Activated CD8-positive, alpha-beta T cell treated with anti-CD3 and anti-CD28 coated beads for 36 hours (primary cell): Measurements from ENCODE around the gene AKNA. TPM values are rescaled to one million over a fixed set of nuclear protein-coding genes. Genes with fewer than 3 reads are reported as not detected.

ENCODE experiments used
- ATAC-seq: fragments of 200-7000 bp; cut with Tn5 transposase; one replicate; pipeline ENCODE4 v1.10.0; 2021; ENCODE audit warnings: mild to moderate bottlenecking, moderate library complexity
- CTCF ChIA-PET: fragments of 350-600 bp; sonication (Branson Sonifier 250); formaldehyde crosslinking; loops from one replicate; lab custom pipeline; 2021; ENCODE audit warnings: antibody characterized with exemption; lab: Charles Lee
- POLR2A ChIA-PET: fragments of 350-600 bp; sonication (Branson Sonifier 250); formaldehyde crosslinking; loops from one replicate; lab custom pipeline; 2021; ENCODE audit warnings: antibody characterized with exemption; lab: Charles Lee
- DNase-seq: peaks from one replicate; pipeline ENCODE4 v3.0.0-alpha.2; 2020
- H3K27ac Mint-ChIP-seq: one replicate; pipeline ENCODE4 v1.8.0; 2021; ENCODE audit warnings: mild to moderate bottlenecking, mixed read lengths
- H3K27me3 Mint-ChIP-seq: one replicate; pipeline ENCODE4 v1.8.0; 2021; ENCODE audit warnings: mixed read lengths
- H3K36me3 Mint-ChIP-seq: one replicate; pipeline ENCODE4 v1.8.0; 2021; ENCODE audit warnings: low read depth, mixed read lengths
- H3K4me1 Mint-ChIP-seq: one replicate; pipeline ENCODE4 v1.8.0; 2021; ENCODE audit warnings: low read depth, mixed read lengths
- H3K4me3 Mint-ChIP-seq: one replicate; pipeline ENCODE4 v1.8.0; 2021; ENCODE audit warnings: mild to moderate bottlenecking, moderate library complexity, mixed read lengths
- H3K9me3 Mint-ChIP-seq: one replicate; pipeline ENCODE4 v1.8.0; 2021; ENCODE audit warnings: mixed read lengths
- intact Hi-C: fragments of 100-400 bp; cut with micrococcal nuclease; formaldehyde crosslinking; loops from one replicate; pipeline ENCODE4 v1.10.0; 2022
- total RNA-seq, 2 experiments: library from RNA; stranded (reverse); gene quantifications; one replicate each; pipeline ENCODE4 v1.2.3, GENCODE V29; 2021
- TF ChIP-seq, protein P1 (sequence below): fragments of 200-600 bp; IDR thresholded peaks from one replicate; pipeline ENCODE4 v1.8.0; 2022; ENCODE audit warnings: antibody characterized with exemption, mild to moderate bottlenecking

Gene AKNA
- total RNA-seq, 2 experiments from 2014 or later: 166 to 167 TPM

DNA sequence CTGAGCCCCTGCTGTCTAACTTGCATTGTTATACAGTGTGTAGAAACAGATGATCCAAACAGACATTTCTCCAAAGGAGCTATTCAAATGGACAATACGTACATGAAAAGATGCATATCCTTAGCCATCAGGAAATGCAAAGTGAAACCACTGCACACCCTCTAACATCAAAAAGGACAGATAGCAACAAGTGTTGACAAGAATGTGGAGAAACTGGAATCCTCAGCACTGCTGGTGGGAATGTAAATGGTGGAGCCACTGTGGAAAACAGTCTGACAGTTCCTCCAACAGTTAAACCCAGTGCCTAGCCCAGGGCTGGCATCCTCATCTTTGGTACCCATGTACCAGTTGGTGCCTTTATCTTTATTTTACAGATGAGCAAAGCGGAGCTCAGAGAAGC lies 49.6 kb downstream of the AKNA start:
- Mint-ChIP-seq H3K9me3 (peaks cover 8% of the 10 kb centered on the region), H3K4me1 (peaks cover 27% of the 10 kb centered on the region), H3K27me3 (no peaks in the 10 kb centered on the region), H3K27ac (peak overlapping the region; percentile 50), H3K36me3 (peaks cover 77% of the 10 kb centered on the region), H3K4me3 (no peak overlapping the region)
- DNase-seq (no peak), ATAC-seq (no peak)
- intact Hi-C loops: no loop called here
- ChIA-PET POLR2A (interaction anchor here (0.7 to 18.4 kb wide), 2 partner anchors 10 to 46 kb away, joined by 3 to 277 read pairs; partner anchors contain the start of gene AKNA), CTCF (interaction anchor here (0.7 to 9.9 kb wide), 8 partner anchors 9 to 67 kb away, joined by 3 to 98 read pairs (median 9); partner anchors contain the start of gene AKNA)
- TF ChIP-seq, protein P1, sequence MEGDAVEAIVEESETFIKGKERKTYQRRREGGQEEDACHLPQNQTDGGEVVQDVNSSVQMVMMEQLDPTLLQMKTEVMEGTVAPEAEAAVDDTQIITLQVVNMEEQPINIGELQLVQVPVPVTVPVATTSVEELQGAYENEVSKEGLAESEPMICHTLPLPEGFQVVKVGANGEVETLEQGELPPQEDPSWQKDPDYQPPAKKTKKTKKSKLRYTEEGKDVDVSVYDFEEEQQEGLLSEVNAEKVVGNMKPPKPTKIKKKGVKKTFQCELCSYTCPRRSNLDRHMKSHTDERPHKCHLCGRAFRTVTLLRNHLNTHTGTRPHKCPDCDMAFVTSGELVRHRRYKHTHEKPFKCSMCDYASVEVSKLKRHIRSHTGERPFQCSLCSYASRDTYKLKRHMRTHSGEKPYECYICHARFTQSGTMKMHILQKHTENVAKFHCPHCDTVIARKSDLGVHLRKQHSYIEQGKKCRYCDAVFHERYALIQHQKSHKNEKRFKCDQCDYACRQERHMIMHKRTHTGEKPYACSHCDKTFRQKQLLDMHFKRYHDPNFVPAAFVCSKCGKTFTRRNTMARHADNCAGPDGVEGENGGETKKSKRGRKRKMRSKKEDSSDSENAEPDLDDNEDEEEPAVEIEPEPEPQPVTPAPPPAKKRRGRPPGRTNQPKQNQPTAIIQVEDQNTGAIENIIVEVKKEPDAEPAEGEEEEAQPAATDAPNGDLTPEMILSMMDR: no peak

DNA sequence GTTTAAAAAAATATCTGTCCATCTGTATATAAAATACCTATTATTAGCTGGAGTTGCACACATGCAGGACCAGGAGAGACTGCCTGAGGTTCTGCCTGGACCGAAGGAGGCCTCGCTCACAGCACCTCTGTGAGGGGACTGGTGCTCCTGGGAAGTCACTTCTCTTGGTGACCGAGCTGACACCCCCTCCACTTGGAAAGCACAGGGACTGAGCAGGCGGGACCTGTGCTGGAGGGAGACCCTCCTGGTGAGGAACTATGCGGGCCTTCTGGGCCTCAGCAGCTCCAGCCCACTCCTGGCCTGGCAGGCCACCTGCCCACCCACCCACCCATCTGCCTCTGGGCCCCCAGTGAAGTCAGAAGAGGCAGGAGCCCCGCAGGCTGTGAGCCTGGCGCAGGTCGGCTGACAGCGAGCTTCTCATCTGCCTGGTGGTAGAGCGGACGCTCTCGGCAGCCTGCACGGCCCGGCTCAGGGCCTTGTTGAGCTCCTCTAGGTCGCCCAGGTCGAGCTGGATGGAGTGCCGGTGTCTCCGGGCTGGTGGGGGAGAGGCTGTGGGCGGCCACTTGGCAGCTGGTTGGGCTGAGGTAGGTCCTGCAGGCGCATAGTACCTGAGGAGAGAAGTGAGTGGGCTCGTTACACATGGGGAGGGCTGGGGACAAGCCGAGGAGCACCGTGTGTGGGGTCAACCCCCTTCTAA lies 50.9 kb downstream of the AKNA start:
- no peak overlapping the region for H3K4me3 Mint-ChIP-seq
- H3K9me3 Mint-ChIP-seq: peaks cover 8% of the 10 kb centered on the region
- POLR2A ChIA-PET: interaction anchor here (0.8 to 18.4 kb wide), 4 partner anchors 10 to 48 kb away, joined by 4 to 277 read pairs (median 4); partner anchors contain the start of gene AKNA
- TF ChIP-seq, protein P1: no peak
- peak overlapping the region; percentile 61 for H3K27ac Mint-ChIP-seq
- H3K4me1 Mint-ChIP-seq: peaks cover 32% of the 10 kb centered on the region
- DNase-seq: no peak
- intact Hi-C loops: no loop called here
- no peak for ATAC-seq
- CTCF ChIA-PET: interaction anchor here (0.6 to 9.9 kb wide), 4 partner anchors 13 to 69 kb away, joined by 3 to 98 read pairs (median 4); partner anchors contain the start of gene AKNA
- H3K36me3 Mint-ChIP-seq: peaks cover 68% of the 10 kb centered on the region
- no peaks in the 10 kb centered on the region for H3K27me3 Mint-ChIP-seq

DNA sequence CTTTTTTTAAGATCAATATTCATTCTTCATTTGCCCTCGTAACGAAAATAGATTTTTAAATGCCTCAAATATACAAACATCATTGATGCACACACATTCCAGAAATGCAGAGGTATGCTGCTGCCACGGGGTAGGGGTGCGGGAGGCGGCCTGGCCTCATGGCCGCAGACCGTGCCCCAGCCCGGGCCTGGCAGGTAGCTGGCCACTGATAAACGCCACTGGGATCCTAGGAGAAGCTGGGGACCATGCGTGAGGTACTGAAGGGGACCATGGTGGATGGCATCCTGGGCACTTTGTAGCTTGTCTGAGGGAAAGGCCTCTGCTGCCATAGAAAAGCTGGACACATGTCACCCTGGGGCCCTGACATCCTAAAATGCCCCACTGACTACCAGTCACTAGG lies 51.6 kb downstream of the AKNA start:
- ATAC-seq (no peak), DNase-seq (no peak)
- Mint-ChIP-seq H3K27ac (peak overlapping the region; percentile 55), H3K27me3 (no peaks in the 10 kb centered on the region), H3K4me3 (no peak overlapping the region), H3K9me3 (peaks cover 8% of the 10 kb centered on the region), H3K36me3 (peaks cover 61% of the 10 kb centered on the region), H3K4me1 (peaks cover 33% of the 10 kb centered on the region)
- ChIA-PET POLR2A (interaction anchor here (0.9 to 18.4 kb wide), 3 partner anchors 11 to 48 kb away, joined by 4 to 277 read pairs (median 4); partner anchors contain the start of gene AKNA), CTCF (interaction anchor here (1.3 to 9.9 kb wide), 3 partner anchors 15 to 70 kb away, joined by 3 to 98 read pairs (median 4); partner anchors contain the start of gene AKNA)
- TF ChIP-seq, protein P1: no peak
- intact Hi-C loops: no loop called here

DNA sequence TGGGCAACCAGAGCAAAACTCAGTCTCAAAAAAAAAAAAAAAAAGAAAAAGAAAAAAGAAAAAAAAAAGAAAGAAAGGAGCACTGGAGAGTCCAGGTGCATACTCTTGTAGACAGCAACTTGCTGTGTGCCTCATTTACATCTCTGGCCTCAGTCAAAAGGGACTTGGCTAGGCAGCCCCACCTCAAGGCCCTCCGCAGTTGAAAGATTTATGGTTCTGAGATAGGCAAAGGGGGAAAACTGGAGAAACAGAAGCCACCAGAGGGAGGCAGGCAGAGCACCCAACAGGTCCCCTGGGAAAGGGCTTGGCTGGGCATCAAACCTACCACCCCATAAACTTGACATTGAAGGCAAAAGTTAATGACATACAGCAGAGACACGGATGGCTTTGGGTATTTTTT lies 52.0 kb downstream of the AKNA start:
- POLR2A ChIA-PET: no interaction called here

More for the DNA sequence above, 52.0 kb downstream of the AKNA start:
- peaks cover 37% of the 10 kb centered on the region for H3K4me1 Mint-ChIP-seq
- peaks cover 8% of the 10 kb centered on the region for H3K9me3 Mint-ChIP-seq
- no peak for DNase-seq
- no peak overlapping the region for H3K27ac Mint-ChIP-seq
- H3K4me3 Mint-ChIP-seq: no peak overlapping the region
- H3K36me3 Mint-ChIP-seq: peaks cover 58% of the 10 kb centered on the region
- H3K27me3 Mint-ChIP-seq: no peaks in the 10 kb centered on the region
- ATAC-seq: no peak
- TF ChIP-seq, protein P1: no peak
- CTCF ChIA-PET: interaction anchor here (1.4 to 9.9 kb wide), 2 partner anchors 52 to 71 kb away, joined by 4 to 98 read pairs; partner anchors contain the start of gene AKNA
- intact Hi-C loops: no loop called here
